Activated T-helper 17 cell treated with anti-CD3 and anti-CD28 coated beads, Interleukin-2, amount 50 U/mL, for 72 hours (primary cell): ENCODE measurements around the gene MSTN. TPM values are rescaled to one million over a fixed set of nuclear protein-coding genes. Genes with fewer than 3 reads are reported as not detected.

Experiments
- ATAC-seq: fragments of 150-1000 bp; cut with Tn5 transposase; replicated peaks from 2 replicates; pipeline ENCODE4 v1.10.0; 2021; ENCODE audit warnings: mild to moderate bottlenecking, moderate library complexity
- H3K27ac Mint-ChIP-seq: one replicate; pipeline ENCODE4 v1.8.0; 2022; ENCODE audit warnings: mixed read lengths
- H3K27me3 Mint-ChIP-seq: one replicate; pipeline ENCODE4 v1.8.0; 2022; ENCODE audit warnings: mixed read lengths
- H3K36me3 Mint-ChIP-seq: one replicate; pipeline ENCODE4 v1.8.0; 2022; ENCODE audit warnings: low read depth, mild to moderate bottlenecking, mixed read lengths
- H3K4me1 Mint-ChIP-seq: one replicate; pipeline ENCODE4 v1.8.0; 2022; ENCODE audit warnings: mixed read lengths
- H3K4me3 Mint-ChIP-seq: one replicate; pipeline ENCODE4 v1.8.0; 2022; ENCODE audit warnings: mild to moderate bottlenecking, mixed read lengths
- H3K9me3 Mint-ChIP-seq: one replicate; pipeline ENCODE4 v1.8.0; 2022; ENCODE audit warnings: mixed read lengths
- total RNA-seq, 2 donors: library from RNA; stranded (reverse); gene quantifications; one replicate each; pipeline ENCODE4 v1.2.3, GENCODE V29; 2022

The MSTN gene
- total RNA-seq, 2 donors from 2014 or later: 0.19 TPM

GRCh38 chr2:190084704-190085103, 22.2 kb upstream of the MSTN start:
- ATAC-seq: no peak
- H3K4me3 Mint-ChIP-seq: no peak overlapping the region

GRCh38 chr2:190082118-190082517, 19.6 kb upstream of the MSTN start:
- Mint-ChIP-seq H3K36me3 (no peaks in the 10 kb centered on the region), H3K27ac (no peak overlapping the region), H3K4me1 (no peaks in the 10 kb centered on the region), H3K9me3 (no peaks in the 10 kb centered on the region), H3K27me3 (peaks cover 15% of the 10 kb centered on the region), H3K4me3 (no peak overlapping the region)
- ATAC-seq: no peak

More at GRCh38 chr2:190084704-190085103, 22.2 kb upstream of the MSTN start:
- H3K27me3 Mint-ChIP-seq: peaks cover 7% of the 10 kb centered on the region
- no peak overlapping the region for H3K27ac Mint-ChIP-seq
- no peaks in the 10 kb centered on the region for H3K36me3 Mint-ChIP-seq
- no peaks in the 10 kb centered on the region for H3K4me1 Mint-ChIP-seq
- no peaks in the 10 kb centered on the region for H3K9me3 Mint-ChIP-seq

GRCh38 chr2:190080527-190081049, 18.1 kb upstream of the MSTN start:
- H3K4me3 Mint-ChIP-seq: no peak overlapping the region
- no peaks in the 10 kb centered on the region for H3K9me3 Mint-ChIP-seq
- no peak for ATAC-seq
- H3K36me3 Mint-ChIP-seq: no peaks in the 10 kb centered on the region
- no peak overlapping the region for H3K27ac Mint-ChIP-seq
- peaks cover 15% of the 10 kb centered on the region for H3K27me3 Mint-ChIP-seq
- H3K4me1 Mint-ChIP-seq: no peaks in the 10 kb centered on the region

- no peaks in the 10 kb centered on the region for H3K4me1 Mint-ChIP-seq
- no peaks in the 10 kb centered on the region for H3K36me3 Mint-ChIP-seq
- ATAC-seq: peak; percentile 48
- no peak overlapping the region for H3K27ac Mint-ChIP-seq
- no peak overlapping the region for H3K4me3 Mint-ChIP-seq
- peaks cover 15% of the 10 kb centered on the region for H3K27me3 Mint-ChIP-seq
- H3K9me3 Mint-ChIP-seq: no peaks in the 10 kb centered on the region
Observed at GRCh38 chr2:190079160-190079559, 16.6 kb upstream of the MSTN start.

- no peaks in the 10 kb centered on the region for H3K9me3 Mint-ChIP-seq
- no peak for ATAC-seq
- peaks cover 12% of the 10 kb centered on the region for H3K27me3 Mint-ChIP-seq
- no peaks in the 10 kb centered on the region for H3K4me1 Mint-ChIP-seq
- H3K27ac Mint-ChIP-seq: no peak overlapping the region
- no peak overlapping the region for H3K4me3 Mint-ChIP-seq
- H3K36me3 Mint-ChIP-seq: no peaks in the 10 kb centered on the region
Observed at GRCh38 chr2:190075623-190076022, 13.1 kb upstream of the MSTN start.

GRCh38 chr2:190069936-190070696, 7.6 kb upstream of the MSTN start:
- Mint-ChIP-seq H3K27ac (no peak overlapping the region), H3K9me3 (no peaks in the 10 kb centered on the region), H3K27me3 (no peaks in the 10 kb centered on the region), H3K4me3 (no peak overlapping the region), H3K36me3 (no peaks in the 10 kb centered on the region), H3K4me1 (no peaks in the 10 kb centered on the region)
- ATAC-seq: no peak

GRCh38 chr2:190068764-190069163, 6.2 kb upstream of the MSTN start:
- Mint-ChIP-seq H3K36me3 (no peaks in the 10 kb centered on the region), H3K27ac (no peak overlapping the region), H3K27me3 (no peaks in the 10 kb centered on the region), H3K4me3 (no peak overlapping the region), H3K9me3 (no peaks in the 10 kb centered on the region), H3K4me1 (no peaks in the 10 kb centered on the region)
- no peak for ATAC-seq

GRCh38 chr2:190065839-190066238, 3.3 kb upstream of the MSTN start:
- H3K36me3 Mint-ChIP-seq: no peaks in the 10 kb centered on the region
- no peaks in the 10 kb centered on the region for H3K9me3 Mint-ChIP-seq
- H3K27me3 Mint-ChIP-seq: no peaks in the 10 kb centered on the region
- no peak overlapping the region for H3K27ac Mint-ChIP-seq
- no peaks in the 10 kb centered on the region for H3K4me1 Mint-ChIP-seq
- ATAC-seq: no peak
- H3K4me3 Mint-ChIP-seq: no peak overlapping the region

- Mint-ChIP-seq H3K4me3 (no peak overlapping the region), H3K9me3 (no peaks in the 10 kb centered on the region), H3K36me3 (no peaks in the 10 kb centered on the region), H3K4me1 (no peaks in the 10 kb centered on the region), H3K27me3 (no peaks in the 10 kb centered on the region), H3K27ac (no peak overlapping the region)
- ATAC-seq: no peak
Observed at GRCh38 chr2:190063624-190064023, 1.1 kb upstream of the MSTN start.

- Mint-ChIP-seq H3K4me3 (no peak overlapping the region), H3K9me3 (no peaks in the 10 kb centered on the region), H3K27ac (no peak overlapping the region), H3K36me3 (no peaks in the 10 kb centered on the region), H3K4me1 (no peaks in the 10 kb centered on the region), H3K27me3 (no peaks in the 10 kb centered on the region)
- no peak for ATAC-seq
Observed at GRCh38 chr2:190062053-190062452, 476 bp downstream of the MSTN start.

GRCh38 chr2:190060626-190061025, 1.9 kb downstream of the MSTN start:
- H3K27me3 Mint-ChIP-seq: no peaks in the 10 kb centered on the region
- H3K36me3 Mint-ChIP-seq: no peaks in the 10 kb centered on the region
- H3K27ac Mint-ChIP-seq: no peak overlapping the region
- H3K4me3 Mint-ChIP-seq: no peak overlapping the region
- no peak for ATAC-seq
- no peaks in the 10 kb centered on the region for H3K4me1 Mint-ChIP-seq
- H3K9me3 Mint-ChIP-seq: no peaks in the 10 kb centered on the region

- H3K27ac Mint-ChIP-seq: no peak overlapping the region
- H3K9me3 Mint-ChIP-seq: no peaks in the 10 kb centered on the region
- H3K36me3 Mint-ChIP-seq: no peaks in the 10 kb centered on the region
- ATAC-seq: no peak
- H3K4me1 Mint-ChIP-seq: no peaks in the 10 kb centered on the region
- H3K27me3 Mint-ChIP-seq: no peaks in the 10 kb centered on the region
- H3K4me3 Mint-ChIP-seq: no peak overlapping the region
Observed at GRCh38 chr2:190060019-190060418, 2.5 kb downstream of the MSTN start.

- Mint-ChIP-seq H3K27me3 (no peaks in the 10 kb centered on the region), H3K27ac (no peak overlapping the region), H3K4me3 (no peak overlapping the region), H3K4me1 (no peaks in the 10 kb centered on the region), H3K9me3 (no peaks in the 10 kb centered on the region), H3K36me3 (no peaks in the 10 kb centered on the region)
- no peak for ATAC-seq
Observed at GRCh38 chr2:190053426-190053825, 9.1 kb downstream of the MSTN start.

GRCh38 chr2:190052307-190052706, 10.2 kb downstream of the MSTN start:
- Mint-ChIP-seq H3K4me3 (no peak overlapping the region), H3K27me3 (peaks cover under 1% of the 10 kb centered on the region), H3K4me1 (no peaks in the 10 kb centered on the region), H3K27ac (no peak overlapping the region), H3K36me3 (no peaks in the 10 kb centered on the region), H3K9me3 (no peaks in the 10 kb centered on the region)
- ATAC-seq: no peak

GRCh38 chr2:190051223-190051622, 11.3 kb downstream of the MSTN start:
- no peak overlapping the region for H3K27ac Mint-ChIP-seq
- H3K36me3 Mint-ChIP-seq: no peaks in the 10 kb centered on the region
- H3K4me3 Mint-ChIP-seq: no peak overlapping the region
- H3K4me1 Mint-ChIP-seq: no peaks in the 10 kb centered on the region
- no peak for ATAC-seq
- H3K27me3 Mint-ChIP-seq: peaks cover 4% of the 10 kb centered on the region
- no peaks in the 10 kb centered on the region for H3K9me3 Mint-ChIP-seq
